Suppressor macrophage (primary cell): ENCODE data around the gene SDSL.
A peak's percentile ranks its signal among the peaks of the same experiment; 100 is the strongest.

Source experiments
- DNase-seq, 4 experiments: peaks; one replicate each; pipeline ENCODE4 v3.0.0-alpha.2; 2020 to 2022

SDSL gene

DNA sequence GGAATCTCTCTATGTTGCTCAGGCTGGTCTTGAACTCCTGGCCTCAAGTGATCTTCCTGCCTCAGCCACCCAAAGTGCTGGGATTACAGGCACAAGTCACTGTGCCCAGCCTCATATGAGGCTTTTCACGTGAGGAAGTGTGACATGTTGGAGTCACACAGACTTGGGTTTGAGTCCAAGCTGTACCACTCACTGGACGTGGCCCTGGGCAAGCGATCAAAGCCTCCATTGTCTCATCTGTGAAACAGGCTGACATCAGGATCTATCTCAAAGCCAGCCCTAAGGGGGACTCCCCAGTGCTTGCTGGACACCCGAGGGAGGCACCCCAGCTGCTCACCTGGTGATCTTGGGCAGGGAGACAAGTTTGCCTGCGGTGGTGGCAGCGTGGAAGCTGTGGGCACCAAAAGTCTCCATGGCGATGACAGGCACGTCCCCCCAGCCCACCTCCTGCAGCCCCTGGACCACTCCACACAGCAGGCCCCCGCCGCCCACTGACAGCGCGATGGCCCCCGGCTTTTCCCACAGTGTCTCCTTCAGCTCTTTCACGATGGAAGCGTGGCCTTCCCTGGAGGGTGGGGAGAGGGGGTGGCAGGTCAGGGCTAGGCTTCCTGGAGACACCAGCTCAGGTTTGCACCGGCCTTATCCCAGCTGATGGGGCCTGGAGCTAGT, 25.2 kb upstream of the SDSL start:
- peak in 2 of 4 experiments; percentile 37 to 46 for DNase-seq

DNA sequence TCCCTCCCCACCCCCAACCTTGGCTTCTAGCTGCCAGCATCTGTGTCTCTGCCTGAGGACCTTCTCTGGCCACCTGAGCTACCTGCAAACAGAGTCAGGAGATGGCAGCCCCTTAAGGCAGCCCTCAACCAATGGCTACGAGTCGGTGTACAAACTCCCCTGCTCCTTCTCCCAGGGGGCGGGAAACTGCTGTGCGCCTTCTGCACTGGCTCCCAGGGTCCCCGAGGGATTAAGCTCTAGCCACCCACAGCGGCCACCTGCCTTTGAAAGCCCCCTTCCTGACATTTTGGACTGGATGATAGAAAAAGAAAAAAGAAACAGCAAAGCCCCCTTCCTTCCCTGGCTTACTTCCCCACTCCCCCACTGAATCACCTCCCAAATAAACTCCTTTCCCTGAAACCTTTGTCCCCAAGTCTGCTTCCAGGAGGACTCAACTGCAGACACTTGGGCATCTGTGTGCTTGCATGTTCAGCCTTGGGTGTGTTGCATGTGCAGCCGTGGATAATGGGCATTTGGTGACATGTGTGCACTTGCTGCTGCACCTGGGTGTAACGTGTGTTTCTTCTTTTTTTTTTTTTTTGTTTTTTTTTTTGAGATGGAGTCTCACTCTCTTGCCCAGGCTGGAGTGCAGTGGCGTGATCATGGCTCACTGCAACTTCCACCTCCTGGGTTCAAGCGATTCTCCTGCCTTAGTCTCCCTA, 24.5 kb upstream of the SDSL start:
- DNase-seq = peak in 2 of 4 experiments; percentile 19 to 42

DNA sequence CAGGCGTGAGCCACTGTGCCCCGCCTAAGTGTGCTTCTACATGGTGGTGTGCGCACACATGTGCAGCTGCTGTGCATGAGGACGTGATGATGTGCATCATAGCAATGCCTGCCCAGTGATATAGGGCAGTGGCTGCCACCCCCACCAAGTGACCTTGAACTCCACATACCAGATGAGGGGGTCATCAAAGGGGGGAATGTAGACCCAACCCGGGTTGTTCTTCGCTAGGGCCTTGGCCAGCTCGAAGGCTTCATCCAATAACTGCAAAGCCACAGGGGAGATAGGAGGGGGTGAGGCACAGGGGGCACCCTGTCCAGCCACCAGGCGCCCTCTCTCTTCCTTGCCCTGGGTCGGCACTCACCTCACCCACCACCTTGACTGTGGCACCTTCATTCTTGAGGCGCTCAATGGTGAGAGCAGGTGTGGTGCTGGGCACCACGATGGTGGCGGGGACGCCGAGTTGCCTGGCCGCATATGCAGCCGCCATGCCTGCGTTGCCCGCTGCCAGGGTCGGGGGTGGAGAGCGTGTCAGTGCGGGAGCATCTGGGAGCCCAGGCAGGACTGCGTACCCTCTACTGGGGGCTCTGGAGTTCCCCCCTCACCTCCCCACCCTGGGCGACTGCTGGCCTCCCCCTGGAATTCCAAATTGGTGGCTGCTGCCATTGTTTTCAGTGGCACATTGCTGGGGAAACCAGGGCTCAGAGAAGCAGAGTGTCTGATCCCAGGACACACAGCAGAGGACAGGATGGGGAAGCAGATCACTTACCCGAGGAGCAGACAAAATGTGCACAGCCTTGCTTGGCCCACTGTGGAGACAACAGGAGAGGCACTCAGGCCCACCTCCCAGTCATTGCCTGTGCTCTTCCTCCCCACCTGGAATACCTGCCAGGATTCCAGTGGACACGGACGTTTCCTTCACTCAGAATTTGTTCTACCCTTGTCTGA, 23.6 kb upstream of the SDSL start:
- peak in 2 of 4 experiments; percentile 9 to 18 for DNase-seq

DNA sequence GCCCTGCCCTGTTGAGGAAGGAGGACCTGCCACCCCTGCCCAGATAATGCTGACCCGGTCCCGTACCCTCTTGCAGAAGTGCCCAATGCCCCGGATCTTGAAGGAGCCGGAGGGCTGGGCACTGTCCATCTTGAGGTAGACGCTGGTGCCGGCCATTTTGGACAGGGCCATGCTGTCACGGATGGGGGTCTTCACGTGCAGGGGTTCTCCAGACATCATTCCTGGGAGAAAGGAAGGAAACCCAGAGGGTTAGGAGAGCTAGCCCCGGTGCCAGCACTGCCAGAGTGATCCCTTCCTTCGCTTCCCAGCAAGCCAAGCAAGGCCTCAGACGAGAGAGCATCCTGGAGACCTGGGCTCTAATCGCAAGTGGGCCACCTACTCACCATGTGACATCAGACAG, 22.7 kb upstream of the SDSL start:
- DNase-seq = peak in 2 of 4 experiments; percentile 17 to 21

DNA sequence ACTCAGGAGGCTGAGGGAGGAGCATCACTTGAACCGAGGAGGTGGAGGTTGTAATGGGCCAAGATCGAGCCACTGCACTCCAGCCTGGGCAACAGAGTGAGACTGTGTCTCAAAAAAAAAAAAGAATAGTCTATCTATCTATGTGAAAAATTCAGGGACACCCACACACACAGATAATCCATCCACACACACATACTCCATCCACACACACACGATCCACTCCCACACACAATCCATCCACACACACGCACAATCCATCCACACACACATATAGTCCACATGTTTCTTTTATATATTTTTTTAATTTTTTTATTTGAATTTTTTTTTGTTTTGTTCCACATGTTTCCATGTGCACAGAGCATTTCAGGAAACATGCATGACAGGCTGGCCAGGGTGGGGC, 21.8 kb upstream of the SDSL start:
- DNase-seq = peak in 1 of 4 experiments; percentile 20

DNA sequence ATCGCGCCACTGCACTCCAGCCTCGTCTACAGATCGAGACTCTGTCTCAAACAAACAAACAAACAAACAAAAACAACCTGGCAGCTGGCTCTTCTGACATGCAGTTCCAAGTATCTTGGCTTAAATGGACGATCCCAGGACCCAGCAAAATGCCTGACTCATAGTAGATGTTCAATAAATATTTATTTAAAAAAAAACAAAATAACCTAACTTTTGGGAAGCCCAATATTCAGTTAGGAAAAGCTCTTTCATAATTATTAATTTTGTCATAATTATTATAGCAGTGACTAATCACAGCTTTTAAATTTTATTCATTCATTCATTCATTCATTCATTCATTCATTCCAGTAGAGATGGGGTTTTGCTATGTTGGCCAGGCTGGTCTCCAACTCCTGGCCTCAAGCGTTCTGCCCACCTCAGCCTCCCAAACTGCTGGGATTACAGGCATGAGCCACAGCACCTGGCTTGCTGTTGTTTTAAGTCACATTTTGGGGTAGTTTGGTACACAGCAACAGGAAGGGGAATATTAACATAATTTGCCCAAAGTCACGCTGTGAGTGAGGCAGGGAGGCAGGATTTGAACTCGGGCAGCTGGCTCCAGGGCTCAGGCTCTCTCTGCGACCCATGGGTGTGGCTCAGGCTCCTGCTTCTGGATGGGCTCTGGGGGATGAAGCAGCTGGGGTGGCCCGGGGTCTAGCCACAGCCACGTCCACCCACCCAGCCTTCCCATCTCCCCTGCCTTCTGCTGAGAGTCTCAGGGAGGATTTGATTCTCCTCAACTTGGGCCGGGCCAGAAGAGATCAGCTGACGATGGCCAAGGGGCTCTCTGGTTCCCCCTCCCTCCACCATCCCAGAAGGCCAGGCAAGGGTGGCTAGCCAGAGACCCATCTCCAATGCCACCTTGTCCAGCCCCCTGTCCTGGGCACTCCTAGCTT, 20.8 kb upstream of the SDSL start:
- DNase-seq = peak in 1 of 4 experiments; percentile 21

DNA sequence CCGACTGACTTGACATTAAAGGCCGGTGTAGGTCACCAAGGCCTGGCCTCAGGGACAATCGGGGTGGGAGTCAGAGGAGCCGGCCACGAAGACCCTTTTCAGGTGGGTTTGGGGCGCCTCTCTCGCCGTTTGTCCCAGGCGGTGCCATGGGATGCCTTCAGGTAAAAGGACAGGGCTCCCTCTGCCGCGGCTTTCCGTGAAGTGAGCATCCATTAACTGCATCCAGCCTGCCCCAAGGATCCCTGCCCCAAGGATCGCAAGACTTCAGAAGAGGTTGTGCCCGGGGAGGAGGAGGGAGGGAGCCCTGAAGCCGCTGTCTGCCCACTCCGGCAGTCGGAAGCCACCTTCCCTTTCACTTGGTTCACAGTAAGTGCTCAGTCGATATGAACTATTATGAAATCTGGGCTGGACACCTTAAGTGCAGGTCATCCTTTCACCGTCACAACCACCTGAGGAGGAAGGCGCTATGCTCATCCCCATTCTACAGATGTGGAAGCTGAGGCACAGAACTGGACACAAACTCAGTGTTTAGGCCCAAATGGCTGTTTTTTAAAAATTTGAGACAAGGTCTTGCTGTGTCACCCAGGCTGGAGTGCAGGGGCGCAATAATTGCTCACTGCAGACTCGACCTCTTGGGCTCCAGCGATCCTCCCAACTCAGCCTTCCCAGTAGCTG, 19.5 kb upstream of the SDSL start:
- peak in 2 of 4 experiments; percentile 8 to 33 for DNase-seq

DNA sequence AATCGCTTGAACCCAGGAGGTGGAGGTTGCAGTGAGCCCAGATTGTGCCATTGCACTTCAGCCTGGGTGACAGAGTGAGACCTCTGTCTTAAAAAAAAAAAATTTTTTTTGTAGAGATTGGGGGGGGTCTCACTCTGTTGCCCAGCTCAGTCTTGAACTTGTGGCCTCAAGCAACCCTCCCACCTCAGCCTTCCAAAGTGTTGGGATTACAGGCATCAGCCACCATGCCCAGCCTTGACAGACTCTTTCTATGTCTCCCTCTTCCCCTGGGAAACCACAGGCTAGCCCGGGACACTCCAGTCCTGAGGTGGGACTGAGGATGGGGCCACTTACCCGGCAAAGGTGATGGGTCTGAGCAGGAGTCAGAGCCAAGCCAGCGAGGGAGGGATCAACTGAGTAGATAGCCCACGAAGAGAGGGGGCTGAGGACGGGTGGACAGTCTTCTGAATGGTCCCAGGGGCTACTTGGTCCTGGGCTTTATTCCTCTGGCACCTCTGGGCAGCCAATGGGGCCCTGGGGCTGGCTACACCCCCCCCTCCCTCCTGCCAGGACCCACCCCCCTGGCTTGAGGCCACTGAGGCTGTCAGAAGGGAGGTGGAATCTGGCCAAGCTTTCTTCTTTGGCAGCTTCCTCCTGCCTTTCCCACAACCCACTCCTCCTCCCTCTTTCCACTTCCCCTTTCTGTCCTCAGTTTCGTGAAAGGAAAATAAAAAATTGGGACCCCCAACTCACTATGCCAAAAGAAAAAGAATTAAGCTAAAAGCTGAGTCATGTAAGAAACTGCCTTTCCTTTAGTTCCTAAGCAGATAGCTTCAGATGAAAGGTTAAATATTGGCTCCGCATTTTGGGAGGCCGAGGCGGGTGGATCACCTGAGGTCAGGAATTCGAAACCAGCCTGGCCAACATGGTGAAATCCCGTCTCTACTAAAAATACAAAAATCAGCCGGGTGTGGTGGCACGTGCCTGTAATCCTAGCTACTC, 18.5 kb upstream of the SDSL start, which contains the start of gene SDS:
TSS of gene SDS (minus strand) at position 453 of the 981 bp plus-strand sequence. CDS start 4,179 bp downstream, outside the sequence.
- DNase-seq = peak; percentile 92 to 97 (median 94)

DNA sequence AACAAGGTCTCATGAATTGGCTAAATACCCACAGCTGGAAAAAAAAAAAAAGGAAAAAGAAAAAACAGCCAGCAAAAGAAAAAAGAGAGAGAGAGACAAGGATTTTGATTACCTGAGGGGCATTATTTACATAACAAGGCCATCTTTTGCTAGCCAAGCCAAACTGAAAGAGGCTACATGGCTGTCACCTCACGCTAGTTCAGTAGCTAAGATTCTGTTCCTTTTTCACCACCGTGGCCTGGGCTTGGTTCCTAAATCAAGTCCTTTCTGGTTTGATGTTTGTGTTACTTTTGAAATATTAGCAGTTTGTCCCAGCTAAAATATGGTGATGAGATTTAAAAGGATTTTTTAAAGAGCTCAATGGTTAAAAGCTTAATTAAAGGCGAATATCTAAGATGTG, 16.5 kb upstream of the SDSL start:
- peak; percentile 62 to 86 (median 74) for DNase-seq

DNA sequence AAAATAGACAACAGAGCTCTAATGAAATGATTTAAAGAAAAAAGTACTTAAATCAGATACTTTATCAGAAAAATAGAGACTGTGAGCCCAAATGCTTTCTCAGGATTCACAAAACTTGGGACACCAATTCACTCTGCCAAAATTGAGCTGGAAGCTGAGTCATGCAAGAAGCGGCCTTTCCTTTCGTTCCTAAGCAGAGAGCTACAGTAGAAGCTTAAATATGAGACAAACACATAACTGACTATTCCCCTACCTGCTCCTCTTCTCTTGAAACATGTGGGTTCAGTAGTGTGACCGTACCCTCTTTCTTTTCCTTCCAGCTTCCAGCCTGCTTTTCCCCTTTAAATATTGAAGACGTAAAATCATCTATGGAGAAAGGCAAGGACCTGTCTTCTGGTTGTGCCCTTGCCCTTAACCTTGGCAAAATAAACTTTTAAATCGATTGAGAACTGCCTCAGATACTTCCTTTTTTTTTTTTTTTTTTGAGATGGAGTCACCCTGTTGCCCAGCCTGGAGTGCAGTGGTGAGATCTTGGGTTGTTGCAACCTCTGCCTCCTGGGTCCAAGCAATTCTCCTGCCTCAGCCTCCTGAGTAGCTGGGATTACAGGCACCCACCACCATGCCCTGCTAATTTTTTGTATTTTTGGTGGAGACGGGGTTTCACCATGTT, 14.1 kb upstream of the SDSL start:
- peak; percentile 37 to 65 (median 60) for DNase-seq

DNA sequence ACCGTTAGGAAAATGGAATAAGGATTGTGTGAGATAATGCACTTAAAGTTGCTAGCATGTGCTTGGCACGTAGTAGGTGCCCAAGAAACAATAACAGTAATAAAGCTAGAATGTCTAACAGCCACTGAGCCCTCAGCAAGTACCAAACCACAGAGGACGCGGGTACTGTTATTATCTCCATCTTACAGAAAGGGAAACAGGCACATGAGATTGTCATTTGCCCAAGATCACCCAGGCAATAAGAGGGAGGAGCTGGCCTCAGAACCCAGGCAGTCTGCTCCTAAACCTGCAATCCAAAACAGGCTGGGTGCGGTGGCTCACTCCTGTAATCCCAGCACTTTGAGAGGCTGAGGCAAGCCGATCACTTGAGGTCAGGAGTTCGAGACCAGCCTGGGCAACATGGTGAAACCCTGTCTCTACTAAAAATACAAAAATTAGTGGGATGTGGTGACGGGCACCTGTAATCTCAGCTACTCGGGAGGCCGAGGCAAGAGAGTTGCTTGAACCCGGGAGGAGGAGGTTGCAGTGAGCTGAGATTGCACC, 13.4 kb upstream of the SDSL start:
- no peak for DNase-seq

DNA sequence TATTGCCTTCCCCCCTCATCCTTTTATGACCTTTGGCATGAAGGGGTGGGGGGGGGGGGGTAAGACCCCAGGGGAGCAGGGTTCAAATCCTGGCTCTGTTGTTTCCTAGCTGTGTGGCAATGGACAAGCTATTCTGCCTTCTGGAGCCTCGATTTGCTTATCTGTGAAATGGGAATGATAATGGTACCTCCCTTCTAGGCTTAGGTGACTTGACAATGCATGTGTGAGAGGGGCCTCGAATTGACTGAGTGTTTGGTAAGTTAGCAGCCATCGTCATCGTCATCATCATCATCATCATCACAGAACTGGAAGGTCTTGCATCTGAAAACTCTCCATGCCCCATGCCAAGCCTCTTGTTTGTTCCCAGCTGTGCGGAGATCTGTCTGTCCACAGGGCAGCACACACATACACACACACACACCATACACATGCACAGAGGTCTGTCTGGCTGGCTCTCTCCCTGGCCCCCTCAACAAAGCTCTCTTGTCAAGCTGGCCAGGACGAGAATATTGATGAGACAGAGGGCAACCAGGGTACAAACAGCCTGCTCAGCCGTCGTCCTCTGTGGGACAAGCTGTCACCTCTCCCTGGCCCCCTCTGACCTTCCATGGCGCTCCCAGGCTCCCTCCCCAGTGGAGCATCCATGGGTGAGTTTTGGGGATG, 12.6 kb upstream of the SDSL start:
- no peak for DNase-seq

DNA sequence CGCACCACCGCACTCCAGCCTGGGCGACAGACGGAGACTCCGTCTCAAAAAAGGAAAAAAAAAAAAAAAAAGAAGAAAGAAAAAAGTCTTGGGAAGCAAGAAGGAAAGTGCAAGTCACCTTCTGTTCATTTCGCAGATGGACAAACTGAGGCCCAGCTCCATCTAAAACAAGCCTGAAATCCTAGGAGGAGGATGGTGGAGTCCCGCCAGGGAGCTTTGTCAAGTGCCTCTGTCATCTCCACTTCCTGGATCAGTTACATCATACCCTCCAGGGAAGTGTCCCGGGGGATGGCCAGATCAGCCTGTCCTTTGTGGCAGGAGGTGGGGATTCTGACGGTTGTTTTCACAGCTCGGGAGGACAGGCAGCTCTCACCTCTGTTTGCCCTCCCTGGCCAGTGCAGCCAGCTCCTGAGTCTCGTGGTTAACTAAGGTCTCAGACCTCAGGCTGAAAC, 8.7 kb upstream of the SDSL start:
- peak; percentile 70 to 84 (median 82) for DNase-seq

DNA sequence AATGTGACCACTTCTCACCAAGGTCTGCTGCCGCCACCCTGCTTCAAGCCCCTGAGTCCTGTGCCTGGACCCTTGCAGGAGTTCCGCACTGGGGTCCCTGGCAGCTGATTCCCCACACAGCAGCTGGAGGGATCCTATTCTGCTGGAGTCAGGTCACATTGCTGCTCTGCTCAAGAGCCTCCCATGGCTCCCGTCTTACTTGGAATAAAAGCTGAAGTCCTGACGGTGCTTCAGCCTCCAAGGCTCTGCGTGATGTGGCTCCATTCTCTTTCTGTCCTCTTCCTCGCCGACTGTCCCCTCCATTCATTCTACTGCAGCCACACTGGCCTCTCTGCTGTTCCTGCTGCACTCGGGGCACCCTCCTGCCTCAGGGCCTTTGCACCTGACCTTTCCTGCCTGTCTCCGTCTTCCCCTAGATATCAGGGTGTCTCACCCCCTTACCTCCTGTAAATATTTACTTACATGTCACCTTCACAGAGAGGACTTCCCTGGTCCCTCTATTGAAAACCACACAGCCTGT, 7.6 kb upstream of the SDSL start:
- DNase-seq = no peak

DNA sequence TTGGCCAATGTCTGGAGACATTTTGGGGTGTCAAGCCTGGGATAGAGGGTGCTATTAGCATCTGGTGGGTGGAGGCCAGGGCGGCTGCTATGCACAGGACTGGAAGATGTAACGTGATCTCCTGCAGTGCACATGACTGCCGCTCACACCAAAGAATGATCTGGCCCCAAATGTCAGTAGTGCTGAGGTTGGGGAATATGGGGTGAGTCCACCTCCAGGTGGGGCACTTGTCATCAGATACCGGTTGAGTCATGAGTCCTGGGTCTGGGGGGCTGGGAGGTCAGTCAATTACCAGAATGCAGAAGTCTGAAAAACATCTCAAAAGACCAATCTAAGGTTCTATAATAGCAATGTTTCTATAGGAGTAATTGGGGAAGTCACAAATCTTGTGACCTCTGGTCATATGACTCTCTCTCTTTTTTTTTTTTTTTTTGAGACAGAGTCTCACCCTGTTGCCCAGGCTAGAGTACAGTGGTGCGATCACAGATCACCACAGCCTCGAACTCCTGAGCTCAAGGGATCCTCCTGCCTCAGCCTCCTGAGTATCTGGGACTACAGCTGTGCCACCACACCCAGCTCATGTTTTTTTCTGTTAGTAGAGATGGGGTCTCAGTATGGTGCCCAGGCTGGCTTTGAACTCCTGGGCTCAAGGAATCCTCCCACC, 6.0 kb upstream of the SDSL start:
- DNase-seq = peak; percentile 93 to 98 (median 94)

DNA sequence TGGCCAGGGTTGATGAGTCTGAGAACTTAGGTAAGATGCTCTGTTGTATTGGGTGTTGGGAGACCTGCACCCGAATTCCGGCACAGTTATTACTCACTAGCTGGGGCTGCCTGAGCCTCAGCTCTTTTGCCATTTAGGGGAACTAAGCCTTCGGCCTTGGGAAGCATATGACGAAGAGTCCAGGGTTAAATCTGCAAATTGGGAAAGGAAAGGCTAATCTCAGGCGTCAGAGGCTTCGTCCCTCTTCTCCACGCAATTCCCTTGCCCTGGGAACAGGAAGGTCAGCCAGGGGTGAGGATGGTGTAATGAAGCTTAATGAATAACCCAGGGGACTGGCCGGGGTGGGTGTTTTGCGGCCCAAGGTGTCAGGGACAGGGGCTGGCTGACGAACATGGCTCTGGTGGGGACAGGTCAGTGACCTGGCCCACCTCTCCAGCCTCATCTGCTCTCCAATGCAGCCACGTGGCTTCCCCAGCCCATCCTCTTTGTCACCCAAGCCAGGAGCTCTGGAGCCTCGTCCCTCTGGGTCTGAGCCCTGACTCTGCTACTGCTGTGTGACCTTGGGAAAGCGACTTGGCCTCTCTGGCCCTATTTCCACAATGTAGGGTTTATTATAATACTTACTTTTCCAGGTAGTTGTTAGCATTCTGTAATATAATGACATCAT, 3.8 kb upstream of the SDSL start:
- DNase-seq = peak; percentile 93 to 98 (median 94)
